SK-N-SH (cell line): ENCODE results near the gene TCF3. TPM values are rescaled to one million over a fixed set of nuclear protein-coding genes. Genes with fewer than 3 reads are reported as not detected.

ENCODE experiments used
- CTCF ChIA-PET: fragments of 300-600, 350-600 bp; formaldehyde crosslinking; extraction: SDS; loops from one replicate; lab custom pipeline; 2021; lab: Yijun Ruan, JAX
- POLR2A ChIA-PET: fragments of 350-600 bp; sonication (Branson Sonifier 250); formaldehyde crosslinking; extraction: SDS; loops from one replicate; lab custom pipeline; 2020; ENCODE audit warnings: antibody characterized with exemption, inconsistent platforms; lab: Yijun Ruan, JAX
- DNase-seq: peaks from one replicate; pipeline ENCODE4 v3.0.0; 2012
- H2AFZ ChIP-seq: fragments of 200-600 bp; sonication (generic); 2 replicates; pipeline ENCODE4 v1.8.1; 2016; ENCODE audit warnings: antibody characterized with exemption, mild to moderate bottlenecking, low read depth
- H3F3A ChIP-seq: fragments of 200-600 bp; sonication (generic); replicated peaks from 2 replicates; pipeline ENCODE3; 2016; ENCODE audit warnings: antibody characterized with exemption, mild to moderate bottlenecking; ENCODE audit not compliant: insufficient read depth
- H3K27ac ChIP-seq, 2 experiments: fragments of 200-500 bp in 1 of 2; fragments of 200-600 bp in 1 of 2; sonication (Bioruptor generic) in 1 of 2; sonication (generic), shearing (Covaris generic) in 1 of 2; 2 replicates each; pipeline versions ENCODE4 v1.5.1 to v1.6.1; 2014 to 2016; ENCODE audit warnings: low read depth in 2 of 2, inconsistent platforms in 1 of 2, low read length in 1 of 2, mild to moderate bottlenecking in 1 of 2, mixed read lengths in 1 of 2
- H3K27me3 ChIP-seq: fragments of 200-600 bp; sonication (generic), shearing (Covaris generic); 2 replicates; pipeline ENCODE4 v1.6.1; 2016; ENCODE audit warnings: mixed run types; ENCODE audit not compliant: insufficient read depth
- H3K36me3 ChIP-seq, 2 experiments: fragments of 200-500 bp in 1 of 2; fragments of 200-600 bp in 1 of 2; sonication (Bioruptor generic) in 1 of 2; sonication (generic) in 1 of 2; replicated peaks in 1 of 2; 2 replicates each; pipeline versions ENCODE3 to v1.5.1; 2014 to 2016; ENCODE audit warnings: low read length in 1 of 2, mild to moderate bottlenecking in 1 of 2; ENCODE audit not compliant: insufficient read depth in 2 of 2, control insufficient read depth in 1 of 2
- H3K4me1 ChIP-seq, 2 experiments: fragments of 200-500 bp in 1 of 2; fragments of 200-600 bp in 1 of 2; sonication (Bioruptor generic) in 1 of 2; sonication (generic), shearing (Covaris generic) in 1 of 2; 2 replicates each; pipeline versions ENCODE4 v1.5.1 to v1.6.1; 2014 to 2016; ENCODE audit warnings: low read depth in 1 of 2, low read length in 1 of 2, mixed run types in 1 of 2; ENCODE audit not compliant: insufficient read depth in 2 of 2, control insufficient read depth in 1 of 2
- H3K4me2 ChIP-seq: fragments of 200-600 bp; sonication (generic), shearing (Covaris generic); 2 replicates; pipeline ENCODE4 v1.6.1; 2017; ENCODE audit warnings: mixed run types
- H3K4me3 ChIP-seq, 2 experiments: fragments of 200-500 bp in 1 of 2; fragments of 200-600 bp in 1 of 2; sonication (Bioruptor generic) in 1 of 2; sonication (generic), shearing (Covaris generic) in 1 of 2; 2 replicates each; pipeline versions ENCODE4 v1.5.1 to v1.8.1; 2014 to 2016; ENCODE audit warnings: low read depth in 2 of 2, inconsistent platforms in 1 of 2, low read length in 1 of 2, mild to moderate bottlenecking in 1 of 2, mixed read lengths in 1 of 2, moderate library complexity in 1 of 2
- H3K79me2 ChIP-seq: fragments of 200-600 bp; sonication (generic); 2 replicates; pipeline ENCODE4 v1.8.1; 2017; ENCODE audit warnings: mild to moderate bottlenecking; ENCODE audit not compliant: insufficient read depth
- H3K9ac ChIP-seq: fragments of 200-600 bp; sonication (generic); 2 replicates; pipeline ENCODE4 v1.6.1; 2017; ENCODE audit warnings: mixed run types
- H3K9me2 ChIP-seq: fragments of 200-600 bp; sonication (generic); 2 replicates; pipeline ENCODE4 v1.6.1; 2017; ENCODE audit warnings: mixed run types
- H3K9me3 ChIP-seq: fragments of 200-600 bp; sonication (generic); 2 replicates; pipeline ENCODE4 v1.6.1; 2017; ENCODE audit warnings: mixed run types, mild to moderate bottlenecking, moderate library complexity
- H4K20me1 ChIP-seq: fragments of 200-600 bp; sonication (generic); 2 replicates; pipeline ENCODE4 v1.6.1; 2017; ENCODE audit warnings: mild to moderate bottlenecking, mixed run types; ENCODE audit not compliant: insufficient read depth
- ELF1 ChIP-seq: IDR thresholded peaks from 2 replicates; pipeline ENCODE4 v1.4.0; 2012
- EZH2phosphoT487 ChIP-seq: fragments of 200-600 bp; sonication (generic); IDR thresholded peaks from 2 replicates; pipeline ENCODE4 v1.6.1; 2017; ENCODE audit warnings: low read depth, mixed run types, mild to moderate bottlenecking, antibody characterized with exemption, moderate library complexity, borderline replicate concordance
- FOSL2 ChIP-seq: IDR thresholded peaks from 2 replicates; pipeline ENCODE4 v1.4.0; 2012; ENCODE audit warnings: low read depth, mild to moderate bottlenecking, moderate library complexity, borderline replicate concordance
- GATA2 ChIP-seq: sonication (generic); formaldehyde crosslinking; IDR thresholded peaks from 2 replicates; pipeline ENCODE4 v1.5.0; 2020; ENCODE audit warnings: mild to moderate bottlenecking, missing genetic modification reagents
- JUND ChIP-seq: IDR thresholded peaks from 2 replicates; pipeline ENCODE4 v1.4.0; 2012
- MAX ChIP-seq: IDR thresholded peaks from 2 replicates; pipeline ENCODE4 v1.4.0; 2012; ENCODE audit warnings: low read depth
- MEF2A ChIP-seq: IDR thresholded peaks from 2 replicates; pipeline ENCODE4 v1.4.0; 2012; ENCODE audit warnings: low read depth, borderline replicate concordance
- MXI1 ChIP-seq: IDR thresholded peaks from 2 replicates; pipeline ENCODE4 v1.6.1; 2012; ENCODE audit warnings: mild to moderate bottlenecking, low read depth, low read length, improper control_type of control experiment
- NFIC ChIP-seq: IDR thresholded peaks from 2 replicates; pipeline ENCODE4 v1.4.0; 2012; ENCODE audit warnings: borderline replicate concordance
- NRF1 ChIP-seq: IDR thresholded peaks from 2 replicates; pipeline ENCODE4 v1.6.1; 2012; ENCODE audit warnings: low read depth, mild to moderate bottlenecking, low read length
- RAD21 ChIP-seq: IDR thresholded peaks from 2 replicates; pipeline ENCODE4 v1.6.1; 2012; ENCODE audit warnings: mild to moderate bottlenecking, low read length
- RCOR1 ChIP-seq: fragments of 150-350 bp; IDR thresholded peaks from 2 replicates; pipeline ENCODE4 v1.6.1; 2017; ENCODE audit warnings: antibody characterized with exemption, low read length
- RFX5 ChIP-seq: IDR thresholded peaks from 2 replicates; pipeline ENCODE4 v1.6.1; 2012; ENCODE audit warnings: mild to moderate bottlenecking, improper control_type of control experiment, low read length
- RXRA ChIP-seq: IDR thresholded peaks from 2 replicates; pipeline ENCODE4 v1.4.0; 2012; ENCODE audit warnings: low read depth, mild to moderate bottlenecking, borderline replicate concordance
- SIN3A ChIP-seq: IDR thresholded peaks from 2 replicates; pipeline ENCODE4 v1.6.1; 2012; ENCODE audit warnings: low read depth, mild to moderate bottlenecking, low read length, moderate library complexity, borderline replicate concordance
- TAF1 ChIP-seq: IDR thresholded peaks from 2 replicates; pipeline ENCODE4 v1.6.1; 2012; ENCODE audit warnings: low read depth, mild to moderate bottlenecking, low read length, moderate library complexity, borderline replicate concordance
- TEAD4 ChIP-seq: IDR thresholded peaks from 2 replicates; pipeline ENCODE4 v1.4.0; 2012; ENCODE audit warnings: mild to moderate bottlenecking, borderline replicate concordance; ENCODE audit not compliant: insufficient read depth
- USF1 ChIP-seq: IDR thresholded peaks from 2 replicates; pipeline ENCODE4 v1.4.0; 2012; ENCODE audit warnings: low read depth, borderline replicate concordance
- WGBS: methylation state at CpG from one replicate; pipeline ENCODE4 v1.1.6; 2017; ENCODE audit warnings: low lambda C conversion rate; 5-methylcytosine and 5-hydroxymethylcytosine counted together
- polyA plus RNA-seq, 3 experiments: library from polyadenylated mRNA; depleted of rRNA; stranded (reverse); fragments of >200 nt; gene quantifications; 2 replicates each; pipeline ENCODE4 v1.2.3, GENCODE V29; 2012
- TF ChIP-seq, protein P1 (sequence below): fragments of 150-350 bp; IDR thresholded peaks from 2 replicates; pipeline ENCODE4 v1.6.1; 2017; ENCODE audit warnings: antibody characterized with exemption, low read length, low read depth, borderline replicate concordance

Gene TCF3
- polyA plus RNA-seq, 1 of the 3 experiments (the other 2 are of a cell fraction), result 104 TPM

- whole genome bisulfite sequencing, result 35% methylated on average over 2 of the region's 2 CpGs
These were observed 25.7 kb upstream of the TCF3 start for GRCh38 chr19:1678073-1678472.

DNA sequence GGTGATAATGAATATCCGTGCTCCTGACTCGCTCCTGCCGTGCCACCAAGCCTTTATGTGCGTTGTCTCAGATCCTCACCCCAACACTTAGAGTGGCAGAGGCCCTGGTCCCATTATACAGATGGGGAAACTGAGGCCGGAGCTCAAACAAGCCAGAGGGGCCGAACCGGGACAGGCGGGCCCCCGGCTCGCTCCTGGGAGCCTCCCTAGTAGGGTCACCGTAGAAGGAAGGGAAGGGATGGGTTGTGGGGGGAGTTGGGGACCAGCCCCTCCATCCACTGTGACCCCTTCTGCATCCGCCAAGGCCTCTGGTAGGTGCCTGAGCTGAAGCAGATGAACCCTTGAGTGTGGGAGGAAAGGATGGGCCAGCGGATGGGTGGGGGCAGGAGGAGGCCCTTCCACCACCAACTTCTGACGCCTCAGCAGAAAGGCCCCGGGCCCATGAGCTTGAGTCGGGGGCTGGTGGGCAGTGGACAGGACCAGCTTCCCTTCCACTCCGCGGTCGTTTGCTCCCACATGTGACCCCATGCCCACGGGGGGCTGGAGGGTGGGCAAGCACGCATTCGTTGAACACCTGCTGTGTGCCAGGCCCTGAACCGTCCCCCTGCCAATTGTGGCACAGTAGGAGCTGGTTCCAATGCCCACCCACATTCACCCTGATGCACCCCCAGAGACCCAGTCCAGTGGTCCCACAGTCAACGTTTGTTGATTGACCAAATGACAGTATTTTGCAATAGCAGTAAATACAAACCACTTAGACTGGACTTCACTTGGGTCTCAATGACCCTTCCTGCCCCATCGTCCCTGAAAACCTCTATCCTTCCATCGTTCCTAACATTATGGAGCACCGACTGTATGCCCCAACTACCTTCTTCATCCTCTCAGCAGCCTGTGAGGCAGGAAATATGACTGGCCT lies 24.2 kb upstream of the TCF3 start:
- no peaks in the 10 kb centered on the region for H3K79me2 ChIP-seq
- H3K9me3 ChIP-seq, result no peaks in the 10 kb centered on the region
- H2AFZ ChIP-seq, result no peak overlapping the region
- POLR2A ChIA-PET, result no interaction called here
- no peaks in the 10 kb centered on the region for H3K9me2 ChIP-seq
- 20% methylated on average over 15 of the region's 27 CpGs for WGBS
- H3K4me2 ChIP-seq, result no peak overlapping the region
- no peak overlapping the region for H3K4me3 ChIP-seq
- no peak overlapping the region for H3K27ac ChIP-seq
- TF ChIP-seq ELF1 (no peak), SIN3A (no peak), TAF1 (no peak), USF1 (no peak), NRF1 (no peak), FOSL2 (no peak), NFIC (no peak), EZH2phosphoT487 (no peak), JUND (no peak), RFX5 (no peak), RCOR1 (no peak), RXRA (no peak), RAD21 (no peak), GATA2 (no peak)
- TF ChIP-seq, protein P1, sequence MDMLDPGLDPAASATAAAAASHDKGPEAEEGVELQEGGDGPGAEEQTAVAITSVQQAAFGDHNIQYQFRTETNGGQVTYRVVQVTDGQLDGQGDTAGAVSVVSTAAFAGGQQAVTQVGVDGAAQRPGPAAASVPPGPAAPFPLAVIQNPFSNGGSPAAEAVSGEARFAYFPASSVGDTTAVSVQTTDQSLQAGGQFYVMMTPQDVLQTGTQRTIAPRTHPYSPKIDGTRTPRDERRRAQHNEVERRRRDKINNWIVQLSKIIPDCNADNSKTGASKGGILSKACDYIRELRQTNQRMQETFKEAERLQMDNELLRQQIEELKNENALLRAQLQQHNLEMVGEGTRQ, result no peak
- TF ChIP-seq, all 33 proteins: peak for 0
- DNase-seq, result no peak
- H3K36me3 ChIP-seq, result no peaks in the 10 kb centered on the region
- peaks cover 0 to 2% of the 10 kb centered on the region in 2 experiments; a peak in 1 of 4 replicates for H3K4me1 ChIP-seq
- H3F3A ChIP-seq, result peaks cover 4% of the 10 kb centered on the region
- H4K20me1 ChIP-seq, result no peaks in the 10 kb centered on the region
- H3K27me3 ChIP-seq, result peaks cover 62% of the 10 kb centered on the region
- CTCF ChIA-PET, result interaction anchor here (0.6 to 8.4 kb wide), 8 partner anchors 11 to 150 kb away, joined by 3 to 128 read pairs (median 4); no protein-coding TSS in a partner anchor
- no peak overlapping the region for H3K9ac ChIP-seq

More at GRCh38 chr19:1678073-1678472, 25.7 kb upstream of the TCF3 start:
- Histone ChIP-seq H3K27ac (no peak overlapping the region), H3K9me2 (no peaks in the 10 kb centered on the region), H3K4me3 (no peak overlapping the region), H3K4me2 (no peak overlapping the region), H3K27me3 (peaks cover 71% of the 10 kb centered on the region), H3F3A (no peaks in the 10 kb centered on the region), H3K36me3 (no peaks in the 10 kb centered on the region), H3K4me1 (no peaks in the 10 kb centered on the region; a peak in 1 of 4 replicates), H2AFZ (no peak overlapping the region), H3K9ac (no peak overlapping the region), H3K79me2 (no peaks in the 10 kb centered on the region), H3K9me3 (no peaks in the 10 kb centered on the region), H4K20me1 (no peaks in the 10 kb centered on the region)
- TF ChIP-seq TEAD4 (no peak), MAX (no peak), NFIC (no peak), RAD21 (no peak), MXI1 (no peak), GATA2 (no peak), SIN3A (no peak), MEF2A (no peak), USF1 (no peak)
- POLR2A ChIA-PET, result no interaction called here
- CTCF ChIA-PET, result interaction anchor here (0.6 to 2.3 kb wide), 3 partner anchors 132 to 160 kb away, joined by 3 to 7 read pairs (median 6); no protein-coding TSS in a partner anchor
- no peak for DNase-seq
